Peyer's patch (tissue), 4 donors: ENCODE data around the gene INSC. TPM values are rescaled to one million over a fixed set of nuclear protein-coding genes. Genes with fewer than 3 reads are reported as not detected.

Experiments
- DNase-seq, 3 donors: peaks; one replicate each; pipeline ENCODE4 v3.0.0-alpha.2; 2017 to 2019
- H3K27ac ChIP-seq, 4 donors: fragments of 200-600 bp; sonication (generic); one replicate each; pipeline ENCODE4 v1.5.1; 2016 to 2019
- H3K27me3 ChIP-seq, 2 donors: fragments of 200-600 bp; sonication (generic); one replicate each; pipeline ENCODE4 v1.5.1; 2019
- H3K36me3 ChIP-seq, 3 donors: fragments of 200-600 bp; sonication (generic); one replicate each; pipeline ENCODE4 v1.5.1; 2016 to 2019
- H3K4me1 ChIP-seq, 4 donors: fragments of 200-600 bp; sonication (generic); one replicate each; pipeline ENCODE4 v1.5.1; 2016 to 2019
- H3K4me3 ChIP-seq, 4 donors: fragments of 200-600 bp; sonication (generic); 1 replicate in 3 of 4; 2 replicates in 1 of 4; pipeline ENCODE4 v1.5.1; 2016 to 2019; ENCODE audit warnings: mild to moderate bottlenecking in 1 of 4
- H3K9me3 ChIP-seq, 4 donors: fragments of 200-600 bp; sonication (generic); one replicate each; pipeline ENCODE4 v1.5.1; 2016 to 2019; ENCODE audit warnings: mild to moderate bottlenecking in 1 of 4
- POLR2A ChIP-seq, 2 donors: fragments of 450-650 bp; IDR thresholded peaks; one replicate each; pipeline ENCODE4 v1.5.1; 2017; ENCODE audit warnings: antibody characterized with exemption in 2 of 2, mild to moderate bottlenecking in 2 of 2, moderate library complexity in 2 of 2
- total RNA-seq, 4 donors: library from RNA; depleted of rRNA; stranded (reverse); fragments of >200 nt; gene quantifications; one replicate each; pipeline ENCODE4 v1.1.0, GENCODE V29; 2016
- TF ChIP-seq, protein P1 (sequence below), 6 experiments: fragments of 450-650 bp in 4 of 6; fragments of 200-600 bp in 2 of 6; sonication (generic) in 1 of 6; IDR thresholded peaks; one replicate each; pipeline ENCODE4 v1.5.1; 2017 to 2019; ENCODE audit warnings: antibody characterized with exemption in 6 of 6, mild to moderate bottlenecking in 3 of 6, moderate library complexity in 1 of 6

INSC gene
- total RNA-seq, 4 donors from 2014 or later = 3.0 to 28.1 (median 6.8) TPM

DNA sequence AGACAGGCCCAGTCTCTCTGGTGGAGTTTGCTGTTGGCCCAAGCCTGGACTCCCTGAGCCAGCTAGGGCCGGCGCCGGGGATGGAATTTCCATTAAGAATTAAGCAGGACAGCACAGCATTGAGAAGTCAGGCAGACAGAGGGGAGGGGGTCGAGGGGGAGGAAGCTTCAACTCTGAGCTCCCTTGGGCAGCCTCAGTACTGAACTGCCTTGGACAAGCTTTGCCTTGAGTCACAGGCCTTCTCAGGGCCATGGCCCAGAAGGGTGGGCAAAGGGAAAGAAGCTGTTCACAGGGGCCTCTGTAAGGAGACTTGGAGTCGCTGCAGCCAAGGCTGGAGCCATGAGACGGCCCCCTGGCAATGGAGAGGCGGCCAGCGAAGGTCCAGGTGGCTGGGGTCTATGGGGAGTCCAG, 2.6 kb upstream of the INSC start:
- Histone ChIP-seq H3K9me3 (no peaks in the 10 kb centered on the region), H3K27me3 (no peaks in the 10 kb centered on the region)
- DNase-seq = no peak

DNA sequence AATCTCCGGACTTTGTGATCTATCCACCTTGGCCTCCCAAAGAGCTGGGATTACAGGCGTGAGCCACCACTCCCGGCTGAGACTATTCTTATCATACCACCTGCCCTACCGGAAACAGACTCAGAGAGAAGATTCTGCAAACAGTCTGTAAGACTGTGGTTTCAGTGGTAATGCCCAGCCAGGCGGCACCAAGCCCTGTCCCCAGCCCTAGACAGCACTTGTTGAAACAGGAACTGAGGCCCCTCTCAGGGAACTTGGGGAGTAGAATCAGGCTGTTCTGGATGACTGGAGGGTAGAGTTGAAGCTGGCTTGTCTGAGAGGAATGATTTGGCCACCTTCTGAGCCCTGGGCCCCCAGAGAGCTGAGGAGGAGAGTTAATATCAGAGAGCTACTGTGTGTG, 1.3 kb upstream of the INSC start:
- no peak for TF ChIP-seq POLR2A (IDR thresholded peaks at IDR 0.05)
- TF ChIP-seq, protein P1, sequence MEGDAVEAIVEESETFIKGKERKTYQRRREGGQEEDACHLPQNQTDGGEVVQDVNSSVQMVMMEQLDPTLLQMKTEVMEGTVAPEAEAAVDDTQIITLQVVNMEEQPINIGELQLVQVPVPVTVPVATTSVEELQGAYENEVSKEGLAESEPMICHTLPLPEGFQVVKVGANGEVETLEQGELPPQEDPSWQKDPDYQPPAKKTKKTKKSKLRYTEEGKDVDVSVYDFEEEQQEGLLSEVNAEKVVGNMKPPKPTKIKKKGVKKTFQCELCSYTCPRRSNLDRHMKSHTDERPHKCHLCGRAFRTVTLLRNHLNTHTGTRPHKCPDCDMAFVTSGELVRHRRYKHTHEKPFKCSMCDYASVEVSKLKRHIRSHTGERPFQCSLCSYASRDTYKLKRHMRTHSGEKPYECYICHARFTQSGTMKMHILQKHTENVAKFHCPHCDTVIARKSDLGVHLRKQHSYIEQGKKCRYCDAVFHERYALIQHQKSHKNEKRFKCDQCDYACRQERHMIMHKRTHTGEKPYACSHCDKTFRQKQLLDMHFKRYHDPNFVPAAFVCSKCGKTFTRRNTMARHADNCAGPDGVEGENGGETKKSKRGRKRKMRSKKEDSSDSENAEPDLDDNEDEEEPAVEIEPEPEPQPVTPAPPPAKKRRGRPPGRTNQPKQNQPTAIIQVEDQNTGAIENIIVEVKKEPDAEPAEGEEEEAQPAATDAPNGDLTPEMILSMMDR (IDR thresholded peaks at IDR 0.05) = no peak
- Histone ChIP-seq H3K27ac (peak overlapping the region in 1 of 4 donors; percentile 27), H3K4me1 (peaks cover 0 to 12% (median 0%) of the 10 kb centered on the region in 4 donors), H3K27me3 (no peaks in the 10 kb centered on the region), H3K36me3 (no peaks in the 10 kb centered on the region), H3K4me3 (no peak overlapping the region), H3K9me3 (no peaks in the 10 kb centered on the region)
- DNase-seq = peak in 2 of 3 donors; percentile 80 to 83

More for the DNA sequence above, 2.6 kb upstream of the INSC start:
- no peaks in the 10 kb centered on the region for H3K36me3 ChIP-seq
- TF ChIP-seq POLR2A (IDR thresholded peaks at IDR 0.05) = no peak
- TF ChIP-seq, protein P1 (IDR thresholded peaks at IDR 0.05) = no peak
- H3K27ac ChIP-seq = peak overlapping the region in 1 of 4 donors; percentile 11
- peaks cover 0 to 12% (median 0%) of the 10 kb centered on the region in 4 donors for H3K4me1 ChIP-seq
- H3K4me3 ChIP-seq = no peak overlapping the region

DNA sequence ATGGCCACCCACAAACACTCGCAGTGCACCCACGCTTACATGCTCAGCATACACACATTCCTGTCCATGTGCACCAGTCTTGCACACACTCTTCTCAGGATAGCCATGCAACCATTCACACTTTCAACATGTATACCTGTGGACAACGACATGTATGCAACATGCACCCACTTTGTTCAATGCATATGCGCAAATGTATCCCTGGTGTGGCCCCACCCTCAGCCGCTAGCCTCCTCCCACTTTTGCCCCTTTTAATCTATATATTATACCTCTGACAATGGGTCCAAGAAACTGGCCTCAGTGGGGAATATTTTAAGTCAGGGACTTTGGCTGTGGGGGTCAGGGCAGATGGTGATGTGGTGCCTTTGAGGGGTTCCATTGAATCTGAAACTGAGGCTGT, 963 bp downstream of the INSC start:
- H3K4me3 ChIP-seq = peak overlapping the region in 1 of 4 donors; percentile 41
- no peaks in the 10 kb centered on the region for H3K27me3 ChIP-seq
- no peaks in the 10 kb centered on the region for H3K36me3 ChIP-seq
- no peaks in the 10 kb centered on the region for H3K9me3 ChIP-seq
- TF ChIP-seq, protein P1 (IDR thresholded peaks at IDR 0.05) = no peak
- no peak for TF ChIP-seq POLR2A (IDR thresholded peaks at IDR 0.05)
- no peak overlapping the region for H3K27ac ChIP-seq
- H3K4me1 ChIP-seq = peaks cover 0 to 12% (median 0%) of the 10 kb centered on the region in 4 donors
- no peak for DNase-seq

DNA sequence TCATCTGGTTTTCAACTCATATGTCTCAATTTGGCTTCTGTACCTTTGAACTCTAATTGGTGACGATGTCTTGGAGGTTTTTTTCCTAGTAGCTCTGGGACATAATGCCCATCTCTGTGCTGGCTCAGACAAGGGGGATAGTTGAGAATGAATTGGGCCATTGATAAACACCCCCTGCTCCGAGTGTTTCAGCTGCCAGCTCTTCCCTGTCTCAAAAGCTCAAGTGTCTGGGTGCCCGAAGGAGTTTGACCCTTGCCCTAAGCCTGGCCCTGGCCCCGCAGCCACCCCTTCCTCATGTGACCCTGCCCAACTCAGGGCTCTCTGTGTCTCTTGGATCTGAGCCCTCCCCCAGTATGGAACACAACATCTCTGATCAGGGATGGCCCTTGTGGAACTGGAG, 3.0 kb downstream of the INSC start:
- Histone ChIP-seq H3K27me3 (no peaks in the 10 kb centered on the region), H3K36me3 (no peaks in the 10 kb centered on the region), H3K27ac (no peak overlapping the region), H3K9me3 (no peaks in the 10 kb centered on the region), H3K4me1 (peaks cover 0 to 12% (median 0%) of the 10 kb centered on the region in 4 donors), H3K4me3 (no peak overlapping the region)
- TF ChIP-seq, protein P1 (IDR thresholded peaks at IDR 0.05) = no peak
- no peak for TF ChIP-seq POLR2A (IDR thresholded peaks at IDR 0.05)
- DNase-seq = no peak

DNA sequence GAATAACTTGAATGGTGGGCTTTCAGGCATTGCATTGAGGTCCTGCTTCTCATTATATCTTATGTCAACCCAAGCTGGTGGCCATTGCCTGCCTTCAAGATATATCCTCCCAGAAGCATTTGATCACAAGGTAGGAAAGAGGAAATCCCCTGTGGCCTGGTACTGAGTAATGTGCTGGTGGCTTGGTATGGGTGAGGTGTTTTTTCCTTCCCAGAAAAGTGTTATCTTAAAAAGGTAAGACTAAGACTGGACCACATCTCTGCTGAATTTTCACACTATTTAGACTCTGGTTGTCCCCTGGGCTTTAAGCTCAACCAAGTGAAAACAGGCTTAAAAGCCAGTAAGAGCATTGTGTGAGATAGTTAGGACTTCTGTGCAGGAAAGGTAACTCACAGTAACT, 3.7 kb downstream of the INSC start:
- Histone ChIP-seq H3K36me3 (no peaks in the 10 kb centered on the region), H3K27me3 (no peaks in the 10 kb centered on the region), H3K9me3 (no peaks in the 10 kb centered on the region), H3K4me3 (no peak overlapping the region), H3K27ac (no peak overlapping the region), H3K4me1 (peaks cover 0 to 12% (median 0%) of the 10 kb centered on the region in 4 donors)
- DNase-seq = no peak
- TF ChIP-seq POLR2A (IDR thresholded peaks at IDR 0.05) = no peak
- TF ChIP-seq, protein P1 (IDR thresholded peaks at IDR 0.05) = no peak

DNA sequence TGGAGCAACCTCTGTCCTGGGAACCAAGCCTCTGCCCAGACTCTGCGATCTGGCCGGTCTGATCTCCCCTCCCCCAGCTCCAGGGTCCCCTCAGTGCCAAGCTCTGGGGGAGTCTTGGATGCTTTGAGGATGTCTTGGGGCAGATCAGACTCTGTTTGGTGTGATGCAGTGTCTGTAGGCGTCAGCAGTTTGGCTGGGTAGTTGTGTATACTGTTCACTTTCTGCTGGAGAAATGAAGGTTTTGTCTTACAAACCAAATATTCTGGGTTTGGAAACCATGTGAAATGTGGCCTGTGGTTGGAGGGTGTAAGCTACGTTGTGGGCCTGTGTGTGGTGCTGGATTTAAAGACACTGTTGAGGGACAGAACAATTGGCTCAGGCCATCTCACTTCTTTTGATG, 4.6 kb downstream of the INSC start:
- no peaks in the 10 kb centered on the region for H3K9me3 ChIP-seq
- no peak overlapping the region for H3K4me3 ChIP-seq
- no peaks in the 10 kb centered on the region for H3K36me3 ChIP-seq
- peaks cover 0 to 6% (median 0%) of the 10 kb centered on the region in 4 donors for H3K4me1 ChIP-seq
- peak overlapping the region in 1 of 4 donors; percentile 13 for H3K27ac ChIP-seq
- DNase-seq = no peak
- TF ChIP-seq, protein P1 (IDR thresholded peaks at IDR 0.05) = no peak
- no peak for TF ChIP-seq POLR2A (IDR thresholded peaks at IDR 0.05)
- no peaks in the 10 kb centered on the region for H3K27me3 ChIP-seq
